HEK293T (cell line): Measurements from ENCODE around the gene RAB40B.

Source experiments
- CTCF ChIA-PET: fragments of 350-600 bp; formaldehyde crosslinking; extraction: SDS; loops from one replicate; lab custom pipeline; 2021; ENCODE audit warnings: antibody characterized with exemption, inconsistent platforms; lab: Yijun Ruan, JAX
- POLR2A ChIA-PET: fragments of 350-600 bp; formaldehyde crosslinking; extraction: SDS; loops from one replicate; lab custom pipeline; 2020; ENCODE audit warnings: antibody characterized with exemption, inconsistent platforms; lab: Yijun Ruan, JAX
- DNase-seq: peaks from one replicate; pipeline ENCODE4 v3.0.0; 2012; ENCODE audit warnings: mixed read lengths; ENCODE audit errors: extremely low spot score
- ARNT ChIP-seq: fragments of 450-650 bp; IDR thresholded peaks from 2 replicates; pipeline ENCODE4 v1.6.1; 2017; ENCODE audit warnings: mild to moderate bottlenecking
- BHLHE40 ChIP-seq: fragments of 450-650 bp; IDR thresholded peaks from 2 replicates; pipeline ENCODE4 v1.6.1; 2016; ENCODE audit warnings: mild to moderate bottlenecking, moderate library complexity, borderline replicate concordance
- CTBP1 ChIP-seq: fragments of 450-650 bp; IDR thresholded peaks from 2 replicates; pipeline ENCODE4 v1.6.1; 2016; ENCODE audit warnings: borderline replicate concordance
- ELF4 ChIP-seq: fragments of 450-650 bp; IDR thresholded peaks from 2 replicates; pipeline ENCODE4 v1.6.1; 2017; ENCODE audit warnings: antibody characterized with exemption
- FOXA1 ChIP-seq: fragments of 450-650 bp; IDR thresholded peaks from 2 replicates; pipeline ENCODE4 v1.6.1; 2016; ENCODE audit warnings: mild to moderate bottlenecking
- FOXK2 ChIP-seq: fragments of 450-650 bp; IDR thresholded peaks from 2 replicates; pipeline ENCODE4 v1.6.1; 2016; ENCODE audit warnings: mild to moderate bottlenecking
- FOXM1 ChIP-seq: fragments of 450-650 bp; IDR thresholded peaks from 2 replicates; pipeline ENCODE4 v1.6.1; 2017; ENCODE audit warnings: mild to moderate bottlenecking, borderline replicate concordance
- HDGF ChIP-seq: fragments of 450-650 bp; IDR thresholded peaks from 2 replicates; pipeline ENCODE4 v1.6.1; 2017; ENCODE audit warnings: antibody characterized with exemption, borderline replicate concordance
- L3MBTL2 ChIP-seq: fragments of 450-650 bp; conservative IDR thresholded peaks from 2 replicates; pipeline ENCODE4 v1.6.1; 2016; ENCODE audit warnings: mild to moderate bottlenecking
- LEF1 ChIP-seq: fragments of 450-650 bp; IDR thresholded peaks from 2 replicates; pipeline ENCODE4 v1.6.1; 2017; ENCODE audit warnings: mild to moderate bottlenecking, borderline replicate concordance
- NFRKB ChIP-seq: fragments of 450-650 bp; IDR thresholded peaks from 2 replicates; pipeline ENCODE4 v1.6.1; 2016; ENCODE audit warnings: mild to moderate bottlenecking, moderate library complexity
- SP1 ChIP-seq: fragments of 450-650 bp; IDR thresholded peaks from 2 replicates; pipeline ENCODE4 v1.6.1; 2017
- SUZ12 ChIP-seq: fragments of 450-650 bp; IDR thresholded peaks from 2 replicates; pipeline ENCODE4 v1.6.1; 2016; ENCODE audit warnings: mild to moderate bottlenecking
- TARDBP ChIP-seq: fragments of 450-650 bp; IDR thresholded peaks from 2 replicates; pipeline ENCODE4 v1.6.1; 2016
- ZNF384 ChIP-seq: fragments of 450-650 bp; IDR thresholded peaks from 2 replicates; pipeline ENCODE4 v1.6.1; 2016
- TF ChIP-seq, protein P1 (sequence below): fragments of 450-650 bp; IDR thresholded peaks from 2 replicates; pipeline ENCODE4 v1.6.1; 2016

Gene RAB40B

DNA sequence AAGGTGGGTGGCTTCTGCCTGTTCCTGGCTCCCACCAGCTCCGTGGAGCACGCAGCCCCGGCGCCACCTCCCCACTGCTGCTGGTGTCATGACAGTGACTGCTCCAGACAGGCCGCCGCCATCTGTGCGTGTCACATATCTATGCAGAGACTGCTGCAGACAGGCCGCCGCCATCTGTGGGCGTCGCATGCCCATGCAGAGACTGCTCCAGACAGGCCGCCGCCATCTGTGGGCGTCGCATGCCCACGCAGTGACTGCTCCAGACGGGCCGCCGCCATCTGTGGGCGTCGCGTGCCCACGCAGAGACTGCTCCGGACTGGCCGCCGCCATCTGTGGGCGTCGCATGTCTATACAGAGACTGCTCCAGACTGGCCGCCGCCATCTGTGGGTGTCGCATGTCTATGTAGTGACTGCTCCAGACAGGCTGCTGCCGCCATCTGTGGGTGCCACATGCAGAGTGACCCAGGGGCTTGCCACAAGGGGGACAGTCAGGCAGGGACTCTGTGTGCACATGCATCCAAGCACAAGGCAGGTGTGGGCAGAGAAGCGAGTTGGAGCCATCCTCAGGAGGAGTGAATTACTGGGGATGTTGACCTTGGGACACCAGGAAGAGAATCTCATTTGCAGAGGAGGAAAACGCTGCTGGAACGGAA, 14.7 kb upstream of the RAB40B start:
- CTCF ChIA-PET = no interaction called here
- POLR2A ChIA-PET = no interaction called here
- no peak for DNase-seq
- TF ChIP-seq FOXA1 (no peak), CTBP1 (no peak), SUZ12 (no peak), ARNT (no peak), L3MBTL2 (no peak)

DNA sequence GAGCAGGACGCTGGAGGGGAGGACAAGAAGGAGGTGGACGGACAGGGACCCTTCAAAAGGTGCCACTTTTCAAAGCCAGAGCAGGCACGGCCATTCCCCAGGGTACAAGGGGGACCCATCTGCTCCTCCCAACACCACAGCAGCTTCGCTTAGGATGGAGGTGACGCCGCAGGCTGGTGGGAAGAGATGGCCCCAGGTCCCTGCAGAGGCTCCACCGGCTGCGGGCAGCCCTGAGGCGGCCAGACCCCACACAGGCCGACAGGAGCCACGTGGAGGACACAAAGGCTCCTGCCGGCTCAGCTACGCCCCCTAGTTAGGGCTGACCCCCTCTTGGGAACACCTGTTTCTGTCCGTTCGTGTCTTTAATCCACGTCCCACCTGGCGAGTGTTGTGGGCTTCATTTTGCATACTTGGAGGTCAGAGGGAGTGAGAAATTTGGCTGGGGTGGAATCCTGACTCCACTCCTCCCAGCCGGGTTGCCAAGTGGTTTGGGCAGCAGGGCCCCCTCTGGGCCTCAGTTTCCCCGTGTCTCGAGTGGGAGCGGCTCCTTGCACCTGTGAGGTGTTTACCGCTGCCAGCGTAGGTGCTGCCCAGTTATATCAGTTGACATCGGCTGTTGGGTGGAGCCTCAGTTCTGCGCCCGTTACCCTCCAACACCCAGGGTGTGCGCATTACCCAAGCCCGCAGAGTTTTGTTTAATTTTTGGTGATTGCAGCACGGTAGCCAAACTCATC, 12.2 kb upstream of the RAB40B start:
- TF ChIP-seq ELF4 (no peak), CTBP1 (no peak), FOXK2 (no peak), HDGF (no peak), FOXM1 (no peak), BHLHE40 (no peak), TARDBP (no peak), ARNT (no peak), FOXA1 (no peak), LEF1 (no peak), SUZ12 (no peak), L3MBTL2 (no peak), ZNF384 (no peak), SP1 (no peak), NFRKB (no peak)
- TF ChIP-seq, protein P1, sequence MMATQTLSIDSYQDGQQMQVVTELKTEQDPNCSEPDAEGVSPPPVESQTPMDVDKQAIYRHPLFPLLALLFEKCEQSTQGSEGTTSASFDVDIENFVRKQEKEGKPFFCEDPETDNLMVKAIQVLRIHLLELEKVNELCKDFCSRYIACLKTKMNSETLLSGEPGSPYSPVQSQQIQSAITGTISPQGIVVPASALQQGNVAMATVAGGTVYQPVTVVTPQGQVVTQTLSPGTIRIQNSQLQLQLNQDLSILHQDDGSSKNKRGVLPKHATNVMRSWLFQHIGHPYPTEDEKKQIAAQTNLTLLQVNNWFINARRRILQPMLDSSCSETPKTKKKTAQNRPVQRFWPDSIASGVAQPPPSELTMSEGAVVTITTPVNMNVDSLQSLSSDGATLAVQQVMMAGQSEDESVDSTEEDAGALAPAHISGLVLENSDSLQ = no peak
- CTCF ChIA-PET = no interaction called here
- no peak for DNase-seq
- POLR2A ChIA-PET = no interaction called here

DNA sequence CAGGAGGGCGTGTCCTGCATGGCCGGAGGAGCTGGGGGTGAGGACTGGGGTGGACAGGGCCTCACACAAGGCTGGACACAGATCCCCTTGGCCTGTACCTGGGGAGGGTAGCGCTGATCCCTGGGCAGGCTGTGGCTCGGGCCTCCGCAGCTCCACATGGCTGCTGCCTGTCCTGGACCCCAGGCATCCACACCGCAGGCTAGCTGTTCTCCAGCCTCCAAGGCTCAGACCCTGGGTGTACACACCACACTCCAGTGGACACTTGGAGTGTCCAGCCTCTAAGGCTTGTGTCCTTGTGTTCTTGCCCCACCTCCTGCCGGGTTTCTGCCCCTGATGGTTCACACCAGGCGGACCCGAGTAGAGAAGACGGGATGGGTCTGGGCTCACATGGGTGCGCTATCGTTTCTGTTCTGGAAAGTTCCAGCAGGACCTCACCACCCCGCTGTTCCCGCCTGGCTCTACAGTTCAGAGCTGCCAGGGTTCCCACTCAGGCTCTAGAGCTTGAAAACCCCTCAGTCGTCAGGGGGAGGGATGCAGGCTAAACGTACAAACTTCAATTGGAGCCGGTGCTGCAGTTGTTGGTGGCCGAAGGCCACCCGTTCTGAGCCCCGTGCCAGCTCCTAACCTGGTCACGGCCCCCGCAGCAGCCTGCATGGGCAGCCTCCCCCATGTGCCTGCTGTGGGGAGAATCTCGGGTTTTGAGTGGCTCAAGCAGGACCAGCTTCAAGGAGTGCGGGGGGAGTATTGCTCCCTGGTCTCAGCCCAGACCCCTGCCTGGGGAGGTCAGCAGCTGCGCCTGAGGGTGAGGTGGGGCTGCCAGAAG, 11.4 kb upstream of the RAB40B start:
- DNase-seq = no peak
- POLR2A ChIA-PET = no interaction called here
- no peak for TF ChIP-seq FOXM1
- TF ChIP-seq NFRKB = no peak
- no peak for TF ChIP-seq SUZ12
- no peak for TF ChIP-seq BHLHE40
- TF ChIP-seq ZNF384 = no peak
- no peak for TF ChIP-seq LEF1
- no peak for TF ChIP-seq ARNT
- no peak for TF ChIP-seq CTBP1
- no peak for TF ChIP-seq FOXK2
- no peak for TF ChIP-seq SP1
- no peak for TF ChIP-seq HDGF
- no peak for TF ChIP-seq FOXA1
- no peak for TF ChIP-seq ELF4
- CTCF ChIA-PET = no interaction called here

DNA sequence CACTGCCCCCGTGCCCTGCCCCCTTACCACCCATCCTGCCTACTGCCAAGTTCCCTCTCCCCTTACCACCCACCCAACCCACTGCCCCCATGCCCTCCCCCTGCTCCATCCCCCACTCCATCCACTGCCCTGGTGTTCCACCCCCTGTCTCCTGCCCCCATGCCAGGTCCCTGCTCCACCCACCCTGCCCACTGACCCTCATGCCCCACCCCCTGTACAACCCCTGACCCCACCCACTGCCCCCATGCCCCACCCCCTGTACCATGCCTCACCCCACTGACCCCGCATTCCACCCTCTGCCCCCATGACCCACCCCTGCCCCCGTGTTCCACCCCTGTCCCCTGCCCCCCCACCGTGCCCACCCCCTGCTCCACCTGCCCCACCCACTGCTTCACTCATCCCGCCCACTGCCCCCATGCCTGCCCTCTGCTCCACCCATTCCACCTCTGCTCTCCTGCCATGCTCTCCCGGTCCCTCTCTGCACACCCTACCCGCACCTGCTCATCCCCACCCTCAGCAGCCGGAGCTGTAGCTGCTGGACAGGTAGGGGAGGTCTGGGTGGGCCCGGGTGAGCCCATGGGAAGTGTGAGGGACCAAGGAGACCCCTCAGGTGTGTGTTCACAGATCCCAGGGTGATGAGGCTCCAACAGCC, 10.7 kb upstream of the RAB40B start:
- TF ChIP-seq, protein P1 = no peak
- TF ChIP-seq L3MBTL2 (no peak), BHLHE40 (no peak), SUZ12 (no peak), ELF4 (no peak), SP1 (no peak), HDGF (no peak), ZNF384 (no peak), FOXK2 (no peak)
- ChIA-PET POLR2A (no interaction called here), CTCF (no interaction called here)
- DNase-seq = no peak

DNA sequence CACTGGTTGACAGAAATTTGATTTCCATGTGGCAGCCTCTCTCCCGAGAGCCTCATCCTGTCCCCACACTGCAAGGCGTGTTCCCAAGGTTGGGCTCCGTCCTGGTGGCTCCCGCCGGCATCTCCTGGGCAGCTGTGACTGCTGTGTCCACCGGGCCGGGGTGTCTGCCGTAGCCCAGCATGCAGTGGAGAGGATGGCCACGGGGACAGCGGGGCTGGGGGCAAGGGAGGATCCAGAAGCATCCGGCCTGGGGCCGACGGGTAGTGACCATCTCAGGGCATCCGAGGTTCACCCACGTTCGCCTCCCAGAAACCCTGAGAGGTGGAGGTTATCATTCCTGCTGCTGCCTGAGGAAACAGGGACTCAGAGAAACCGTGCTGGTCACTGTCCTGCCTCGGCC, 7.3 kb upstream of the RAB40B start:
- CTCF ChIA-PET = no interaction called here
- no peak for DNase-seq
- POLR2A ChIA-PET = no interaction called here
- no peak for TF ChIP-seq BHLHE40
- TF ChIP-seq SUZ12 = no peak
- TF ChIP-seq, protein P1 = no peak
- TF ChIP-seq NFRKB = no peak
- no peak for TF ChIP-seq L3MBTL2
- TF ChIP-seq TARDBP = no peak
- no peak for TF ChIP-seq FOXA1
- TF ChIP-seq ARNT = no peak
- TF ChIP-seq FOXM1 = no peak
- TF ChIP-seq LEF1 = no peak
- TF ChIP-seq ZNF384 = no peak
- no peak for TF ChIP-seq SP1
- no peak for TF ChIP-seq CTBP1
- TF ChIP-seq HDGF = no peak
- TF ChIP-seq FOXK2 = no peak
